Spleen (tissue), 7 donors: ENCODE data around the gene DNM1.

Source experiments
- POLR2A ChIP-seq, 3 donors: fragments of 450-650 bp; IDR thresholded peaks; one replicate each; pipeline ENCODE4 v1.5.1; 2017; ENCODE audit warnings: antibody characterized with exemption in 3 of 3, mild to moderate bottlenecking in 1 of 3
- POLR2AphosphoS5 ChIP-seq, 3 donors: sonication (generic); formaldehyde crosslinking; IDR thresholded peaks; one replicate each; pipeline ENCODE4 v1.5.1; 2017; ENCODE audit warnings: antibody characterized with exemption in 3 of 3
- TF ChIP-seq, protein P1 (sequence below), 11 experiments: fragments of 200-600 bp in 7 of 11; fragments of 450-650 bp in 4 of 11; sonication (generic) in 4 of 11; IDR thresholded peaks in 8 of 11; conservative IDR thresholded peaks in 3 of 11; 1 replicate in 7 of 11; 2 replicates in 4 of 11; pipeline versions ENCODE4 v1.4.0 to v1.8.0; 2016 to 2021; ENCODE audit warnings: antibody characterized with exemption in 11 of 11, inconsistent platforms in 4 of 11, mild to moderate bottlenecking in 1 of 11
- donor health status: DM: no; HTN: no; CAD: no; lungs with moderate emphysema.
- donor health status: DM: no; HTN: no; CAD: no.
- donor health status: DM: no; HTN: no; CAD: no.

DNA sequence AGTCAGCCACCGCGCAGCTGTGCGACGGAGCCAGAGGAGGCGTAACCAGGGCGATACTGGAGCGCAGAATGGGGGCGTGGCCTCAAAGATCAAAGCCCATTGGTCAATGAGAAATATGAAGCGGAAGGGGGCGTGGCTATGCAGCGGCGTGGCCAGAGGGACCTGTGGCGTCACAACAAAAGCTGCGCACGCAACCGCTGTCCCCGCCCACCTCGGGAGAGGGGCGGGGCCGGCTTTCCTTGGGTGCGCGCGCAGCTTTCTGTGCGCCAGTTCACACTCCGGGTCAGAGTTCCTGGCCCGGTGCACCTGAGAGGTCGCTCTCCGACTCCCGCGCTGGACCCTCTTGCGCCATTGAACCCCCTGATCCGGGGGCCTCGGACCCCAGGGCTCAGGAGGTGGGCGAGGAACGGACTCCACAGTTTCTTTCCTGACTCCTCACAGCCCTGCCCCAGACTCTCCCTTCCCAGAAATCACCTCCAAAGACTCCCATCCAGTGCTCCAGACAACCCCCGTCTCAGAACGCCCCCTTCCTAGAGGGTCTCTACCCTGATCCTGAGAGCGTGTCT, 72.9 kb downstream of the DNM1 start, which contains the start of gene SWI5:
- TF ChIP-seq POLR2A (IDR thresholded peaks at IDR 0.05), result peak; percentile 70 to 94 (median 81)
- TF ChIP-seq, protein P1, sequence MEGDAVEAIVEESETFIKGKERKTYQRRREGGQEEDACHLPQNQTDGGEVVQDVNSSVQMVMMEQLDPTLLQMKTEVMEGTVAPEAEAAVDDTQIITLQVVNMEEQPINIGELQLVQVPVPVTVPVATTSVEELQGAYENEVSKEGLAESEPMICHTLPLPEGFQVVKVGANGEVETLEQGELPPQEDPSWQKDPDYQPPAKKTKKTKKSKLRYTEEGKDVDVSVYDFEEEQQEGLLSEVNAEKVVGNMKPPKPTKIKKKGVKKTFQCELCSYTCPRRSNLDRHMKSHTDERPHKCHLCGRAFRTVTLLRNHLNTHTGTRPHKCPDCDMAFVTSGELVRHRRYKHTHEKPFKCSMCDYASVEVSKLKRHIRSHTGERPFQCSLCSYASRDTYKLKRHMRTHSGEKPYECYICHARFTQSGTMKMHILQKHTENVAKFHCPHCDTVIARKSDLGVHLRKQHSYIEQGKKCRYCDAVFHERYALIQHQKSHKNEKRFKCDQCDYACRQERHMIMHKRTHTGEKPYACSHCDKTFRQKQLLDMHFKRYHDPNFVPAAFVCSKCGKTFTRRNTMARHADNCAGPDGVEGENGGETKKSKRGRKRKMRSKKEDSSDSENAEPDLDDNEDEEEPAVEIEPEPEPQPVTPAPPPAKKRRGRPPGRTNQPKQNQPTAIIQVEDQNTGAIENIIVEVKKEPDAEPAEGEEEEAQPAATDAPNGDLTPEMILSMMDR (IDR thresholded peaks at IDR 0.05 in 8 of 11, conservative IDR thresholded peaks at IDR 0.05 in 3 of 11), result peak in 3 of 11 experiments; percentile 10 to 39 (median 16)
- TF ChIP-seq POLR2AphosphoS5 (IDR thresholded peaks at IDR 0.05), result peak; percentile 98 to 99 (median 98)
